ENCODE data around the gene FHOD3.

DNA sequence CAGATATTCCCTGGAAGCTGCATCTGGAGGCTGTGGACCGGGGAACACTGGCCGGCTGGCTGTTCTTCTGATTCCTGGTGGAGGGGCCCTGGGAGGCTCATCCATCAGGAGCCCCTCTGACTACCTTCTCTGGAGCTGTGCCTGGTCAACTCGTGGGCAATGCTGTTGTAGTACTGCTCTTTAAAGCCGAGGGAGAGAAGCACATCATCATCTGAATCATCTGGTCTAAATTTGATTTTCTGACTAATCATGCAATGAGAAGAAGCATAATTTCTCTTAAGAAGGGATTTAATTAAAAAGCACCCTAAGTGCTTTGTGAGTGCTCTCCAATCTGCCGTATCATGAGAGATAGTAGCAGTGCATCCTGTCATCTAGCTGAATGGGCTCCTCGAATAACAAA lies 229.5 kb downstream of the FHOD3 start:
- TF ChIP-seq, protein P1, sequence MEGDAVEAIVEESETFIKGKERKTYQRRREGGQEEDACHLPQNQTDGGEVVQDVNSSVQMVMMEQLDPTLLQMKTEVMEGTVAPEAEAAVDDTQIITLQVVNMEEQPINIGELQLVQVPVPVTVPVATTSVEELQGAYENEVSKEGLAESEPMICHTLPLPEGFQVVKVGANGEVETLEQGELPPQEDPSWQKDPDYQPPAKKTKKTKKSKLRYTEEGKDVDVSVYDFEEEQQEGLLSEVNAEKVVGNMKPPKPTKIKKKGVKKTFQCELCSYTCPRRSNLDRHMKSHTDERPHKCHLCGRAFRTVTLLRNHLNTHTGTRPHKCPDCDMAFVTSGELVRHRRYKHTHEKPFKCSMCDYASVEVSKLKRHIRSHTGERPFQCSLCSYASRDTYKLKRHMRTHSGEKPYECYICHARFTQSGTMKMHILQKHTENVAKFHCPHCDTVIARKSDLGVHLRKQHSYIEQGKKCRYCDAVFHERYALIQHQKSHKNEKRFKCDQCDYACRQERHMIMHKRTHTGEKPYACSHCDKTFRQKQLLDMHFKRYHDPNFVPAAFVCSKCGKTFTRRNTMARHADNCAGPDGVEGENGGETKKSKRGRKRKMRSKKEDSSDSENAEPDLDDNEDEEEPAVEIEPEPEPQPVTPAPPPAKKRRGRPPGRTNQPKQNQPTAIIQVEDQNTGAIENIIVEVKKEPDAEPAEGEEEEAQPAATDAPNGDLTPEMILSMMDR (IDR thresholded peaks at IDR 0.05; ENCODE audit: low read depth, low read length, missing input control) = no peak
- TF ChIP-seq, protein P2, sequence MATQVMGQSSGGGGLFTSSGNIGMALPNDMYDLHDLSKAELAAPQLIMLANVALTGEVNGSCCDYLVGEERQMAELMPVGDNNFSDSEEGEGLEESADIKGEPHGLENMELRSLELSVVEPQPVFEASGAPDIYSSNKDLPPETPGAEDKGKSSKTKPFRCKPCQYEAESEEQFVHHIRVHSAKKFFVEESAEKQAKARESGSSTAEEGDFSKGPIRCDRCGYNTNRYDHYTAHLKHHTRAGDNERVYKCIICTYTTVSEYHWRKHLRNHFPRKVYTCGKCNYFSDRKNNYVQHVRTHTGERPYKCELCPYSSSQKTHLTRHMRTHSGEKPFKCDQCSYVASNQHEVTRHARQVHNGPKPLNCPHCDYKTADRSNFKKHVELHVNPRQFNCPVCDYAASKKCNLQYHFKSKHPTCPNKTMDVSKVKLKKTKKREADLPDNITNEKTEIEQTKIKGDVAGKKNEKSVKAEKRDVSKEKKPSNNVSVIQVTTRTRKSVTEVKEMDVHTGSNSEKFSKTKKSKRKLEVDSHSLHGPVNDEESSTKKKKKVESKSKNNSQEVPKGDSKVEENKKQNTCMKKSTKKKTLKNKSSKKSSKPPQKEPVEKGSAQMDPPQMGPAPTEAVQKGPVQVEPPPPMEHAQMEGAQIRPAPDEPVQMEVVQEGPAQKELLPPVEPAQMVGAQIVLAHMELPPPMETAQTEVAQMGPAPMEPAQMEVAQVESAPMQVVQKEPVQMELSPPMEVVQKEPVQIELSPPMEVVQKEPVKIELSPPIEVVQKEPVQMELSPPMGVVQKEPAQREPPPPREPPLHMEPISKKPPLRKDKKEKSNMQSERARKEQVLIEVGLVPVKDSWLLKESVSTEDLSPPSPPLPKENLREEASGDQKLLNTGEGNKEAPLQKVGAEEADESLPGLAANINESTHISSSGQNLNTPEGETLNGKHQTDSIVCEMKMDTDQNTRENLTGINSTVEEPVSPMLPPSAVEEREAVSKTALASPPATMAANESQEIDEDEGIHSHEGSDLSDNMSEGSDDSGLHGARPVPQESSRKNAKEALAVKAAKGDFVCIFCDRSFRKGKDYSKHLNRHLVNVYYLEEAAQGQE (IDR thresholded peaks at IDR 0.05) = no peak
- TF ChIP-seq, protein P3, sequence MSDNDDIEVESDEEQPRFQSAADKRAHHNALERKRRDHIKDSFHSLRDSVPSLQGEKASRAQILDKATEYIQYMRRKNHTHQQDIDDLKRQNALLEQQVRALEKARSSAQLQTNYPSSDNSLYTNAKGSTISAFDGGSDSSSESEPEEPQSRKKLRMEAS (IDR thresholded peaks at IDR 0.05) = no peak
- TF ChIP-seq FOXA1 (IDR thresholded peaks at IDR 0.05) = no peak
